AG04450 (cell line): ENCODE data around the gene B3GALT5. TPM values are rescaled to one million over a fixed set of nuclear protein-coding genes. Genes with fewer than 3 reads are reported as not detected.

ENCODE experiments used
- CTCF ChIA-PET: fragments of 300-600, 350-600 bp; formaldehyde crosslinking; extraction: SDS; loops from one replicate; lab custom pipeline; 2022; ENCODE audit warnings: antibody characterized with exemption, inconsistent platforms; lab: Charles Lee
- POLR2A ChIA-PET: fragments of 350-600 bp; formaldehyde crosslinking; extraction: SDS; loops from one replicate; lab custom pipeline; 2021; ENCODE audit warnings: antibody characterized with exemption, inconsistent platforms; lab: Yijun Ruan, JAX
- DNase-seq: peaks from one replicate; pipeline ENCODE4 v3.0.0-alpha.2; 2011; ENCODE audit warnings: low read depth, low spot score
- H3K27ac ChIP-seq: one replicate; pipeline ENCODE4 v1.5.1; 2012; ENCODE audit warnings: low read depth, low read length, control low read depth
- H3K27me3 ChIP-seq: one replicate; pipeline ENCODE4 v1.6.0; 2012; ENCODE audit warnings: low read length; ENCODE audit not compliant: control insufficient read depth, insufficient read depth
- H3K4me3 ChIP-seq: 2 replicates; pipeline ENCODE4 v1.5.1; 2011; ENCODE audit warnings: mild to moderate bottlenecking, low read depth, low read length, control low read depth
- H3K9me3 ChIP-seq: 2 replicates; pipeline ENCODE4 v1.5.1; 2012; ENCODE audit warnings: low read length; ENCODE audit not compliant: control insufficient read depth, insufficient read depth
- CTCF ChIP-seq: IDR thresholded peaks from 2 replicates; pipeline ENCODE4 v1.5.1; 2011; ENCODE audit warnings: low read depth, low read length, control low read depth, inconsistent platforms
- polyA minus RNA-seq: library from RNA; depleted of rRNA, polyadenylated mRNA; stranded (reverse); fragments of >200 nt; gene quantifications from 2 replicates; pipeline ENCODE4 v1.2.3, GENCODE V29; 2011; rRNA and poly(A)+ RNA removed
- polyA plus RNA-seq: library from polyadenylated mRNA; depleted of rRNA; stranded (reverse); fragments of >200 nt; gene quantifications from 2 replicates; pipeline ENCODE4 v1.2.3, GENCODE V29; 2011; rRNA removed

The B3GALT5 gene
- polyA plus RNA-seq (0.05 TPM in 2 replicates), polyA minus RNA-seq (0.18 and 0.22 TPM in 2 replicates)

- Histone ChIP-seq H3K27ac (no peak within 1 kb of the TSS), H3K27me3 (peaks cover 40% of the 10 kb centered on the region), H3K4me3 (peak within 1 kb of the TSS; percentile 42), H3K9me3 (no peaks in the 10 kb centered on the region)
- DNase-seq = no peak
- ChIA-PET POLR2A (no interaction called here), CTCF (no interaction called here)
- TF ChIP-seq CTCF = no peak
Observed at GRCh38 chr21:39612233-39613040, at the start of gene B3GALT5. B3GALT5 (plus strand) TSS chr21:39612940; CDS start chr21:39660560, 47,620 bp downstream.

GRCh38 chr21:39564200-39564599 is 48.5 kb upstream of the B3GALT5 start:
- ChIA-PET CTCF (no interaction called here), POLR2A (no interaction called here)
- no peak overlapping the region for H3K27ac ChIP-seq
- TF ChIP-seq CTCF = no peak
- H3K4me3 ChIP-seq = no peak overlapping the region
- no peaks in the 10 kb centered on the region for H3K9me3 ChIP-seq
- H3K27me3 ChIP-seq = peaks cover 2% of the 10 kb centered on the region
- DNase-seq = no peak

GRCh38 chr21:39567180-39567972 is 45.4 kb upstream of the B3GALT5 start:
- no peak for TF ChIP-seq CTCF
- CTCF ChIA-PET = no interaction called here
- Histone ChIP-seq H3K27ac (no peak overlapping the region), H3K9me3 (no peaks in the 10 kb centered on the region), H3K27me3 (peaks cover 2% of the 10 kb centered on the region), H3K4me3 (no peak overlapping the region)
- POLR2A ChIA-PET = no interaction called here
- DNase-seq = no peak

GRCh38 chr21:39568361-39568760 is 44.4 kb upstream of the B3GALT5 start:
- ChIA-PET CTCF (no interaction called here), POLR2A (no interaction called here)
- no peak overlapping the region for H3K4me3 ChIP-seq
- no peaks in the 10 kb centered on the region for H3K27me3 ChIP-seq
- no peak for TF ChIP-seq CTCF
- no peak overlapping the region for H3K27ac ChIP-seq
- H3K9me3 ChIP-seq = no peaks in the 10 kb centered on the region
- DNase-seq = no peak

- H3K9me3 ChIP-seq = no peaks in the 10 kb centered on the region
- ChIA-PET POLR2A (no interaction called here), CTCF (no interaction called here)
- H3K4me3 ChIP-seq = no peak overlapping the region
- no peak overlapping the region for H3K27ac ChIP-seq
- H3K27me3 ChIP-seq = no peaks in the 10 kb centered on the region
- DNase-seq = no peak
- no peak for TF ChIP-seq CTCF
Observed at GRCh38 chr21:39575775-39576174, 37.0 kb upstream of the B3GALT5 start.
